GM06990 (cell line): ENCODE measurements around the gene ADAM12.
A peak's percentile ranks its signal among the peaks of the same experiment; 100 is the strongest.

Experiments
- DNase-seq: peaks from one replicate; pipeline ENCODE4 v3.0.0-alpha.2; 2011; ENCODE audit not compliant: insufficient read length; ENCODE audit errors: extremely low read depth
- H3K27me3 ChIP-seq: replicated peaks from 2 replicates; pipeline ENCODE4 v1.6.0; 2011; ENCODE audit warnings: low read length; ENCODE audit not compliant: control insufficient read depth, insufficient read depth
- H3K36me3 ChIP-seq: 2 replicates; pipeline ENCODE4 v1.5.1; 2011; ENCODE audit warnings: low read length; ENCODE audit not compliant: control insufficient read depth, insufficient read depth
- H3K4me3 ChIP-seq: replicated peaks from 2 replicates; pipeline ENCODE4 v1.5.1; 2011; ENCODE audit warnings: low read depth, mild to moderate bottlenecking, control low read depth, low read length
- CTCF ChIP-seq: IDR thresholded peaks from 2 replicates; pipeline ENCODE4 v1.5.1; 2011; ENCODE audit warnings: low read length, control low read depth, mild to moderate bottlenecking, inconsistent platforms; ENCODE audit not compliant: insufficient read depth, poor library complexity, severe bottlenecking

ADAM12 gene

GRCh38 chr10:126387931-126388911 is at the start of gene ADAM12:
Gene ADAM12, minus strand, starts transcription at chr10:126388477. Its CDS starts 332 bp downstream, at chr10:126388145.
- DNase-seq = peak; percentile 12
- no peaks in the 10 kb centered on the region for H3K27me3 ChIP-seq
- H3K4me3 ChIP-seq = no peak within 1 kb of the TSS
- no peaks in the 10 kb centered on the region for H3K36me3 ChIP-seq
- TF ChIP-seq CTCF = no peak

- Histone ChIP-seq H3K4me3 (no peak overlapping the region), H3K27me3 (no peaks in the 10 kb centered on the region), H3K36me3 (no peaks in the 10 kb centered on the region)
- no peak for TF ChIP-seq CTCF
- DNase-seq = no peak
Observed at GRCh38 chr10:126437635-126438406, 49.5 kb upstream of the ADAM12 start.

- no peak for TF ChIP-seq CTCF
- H3K27me3 ChIP-seq = no peaks in the 10 kb centered on the region
- DNase-seq = no peak
- H3K4me3 ChIP-seq = no peak overlapping the region
- no peaks in the 10 kb centered on the region for H3K36me3 ChIP-seq
Observed at GRCh38 chr10:126434235-126434634, 46.0 kb upstream of the ADAM12 start.

- Histone ChIP-seq H3K4me3 (no peak overlapping the region), H3K36me3 (no peaks in the 10 kb centered on the region), H3K27me3 (no peaks in the 10 kb centered on the region)
- TF ChIP-seq CTCF = no peak
- no peak for DNase-seq
Observed at GRCh38 chr10:126433351-126433750, 45.1 kb upstream of the ADAM12 start.

GRCh38 chr10:126432507-126432906 is 44.2 kb upstream of the ADAM12 start:
- H3K4me3 ChIP-seq = no peak overlapping the region
- DNase-seq = no peak
- TF ChIP-seq CTCF = no peak
- H3K36me3 ChIP-seq = no peaks in the 10 kb centered on the region
- H3K27me3 ChIP-seq = no peaks in the 10 kb centered on the region
